HCT116 (cell line): ENCODE measurements around the gene CEP112.

Experiments used
- CTCF ChIP-seq, 3 experiments: fragments of 200-600 bp in 1 of 3; sonication (generic) in 1 of 3; IDR thresholded peaks in 2 of 3; conservative IDR thresholded peaks in 1 of 3; 2 replicates each; pipeline ENCODE4 v1.5.1; 2012 to 2017; ENCODE audit warnings: low read depth in 2 of 3, low read length in 2 of 3, antibody characterized with exemption in 1 of 3, borderline replicate concordance in 1 of 3, control low read depth in 1 of 3, mild to moderate bottlenecking in 1 of 3, mixed read lengths in 1 of 3, mixed run types in 1 of 3, moderate library complexity in 1 of 3; ENCODE audit not compliant: insufficient read depth in 1 of 3
- EZH2 ChIP-seq: fragments of 200-600 bp; sonication (generic); IDR thresholded peaks from 2 replicates; pipeline ENCODE4 v1.6.1; 2017; ENCODE audit warnings: antibody characterized with exemption, mixed run types
- JUND ChIP-seq: IDR thresholded peaks from 2 replicates; pipeline ENCODE4 v1.6.1; 2012
- POLR2A ChIP-seq: IDR thresholded peaks from 2 replicates; pipeline ENCODE4 v1.7.0; 2011; ENCODE audit warnings: borderline replicate concordance; ENCODE audit not compliant: insufficient read depth, insufficient read length; ENCODE audit errors: extremely low read depth
- RAD21 ChIP-seq: IDR thresholded peaks from 2 replicates; pipeline ENCODE4 v1.6.1; 2012; ENCODE audit warnings: low read depth, mild to moderate bottlenecking
- REST ChIP-seq: IDR thresholded peaks from 2 replicates; pipeline ENCODE4 v1.6.1; 2012; ENCODE audit warnings: low read depth
- SP1 ChIP-seq: IDR thresholded peaks from 2 replicates; pipeline ENCODE4 v1.6.1; 2012; ENCODE audit warnings: low read depth
- TCF7L2 ChIP-seq: IDR thresholded peaks from 2 replicates; pipeline ENCODE4 v1.7.0; 2011; ENCODE audit warnings: borderline replicate concordance, inconsistent platforms; ENCODE audit not compliant: insufficient read depth, insufficient read length; ENCODE audit errors: extremely low read depth
- ZFX ChIP-seq: fragments of 450-650 bp; IDR thresholded peaks from 2 replicates; pipeline ENCODE4 v1.6.1; 2017

GRCh38 chr17:65892912-65893377 is 299.0 kb downstream of the CEP112 start:
- no peak for TF ChIP-seq CTCF (IDR thresholded peaks at IDR 0.05 in 2 of 3, conservative IDR thresholded peaks at IDR 0.05 in 1 of 3; ENCODE audit: borderline replicate concordance in 1 of 3, insufficient read depth in 1 of 3, low read depth in 2 of 3, low read length in 2 of 3)
- TF ChIP-seq ZFX = no peak
- no peak for TF ChIP-seq POLR2A
- TF ChIP-seq RAD21 = no peak
- TF ChIP-seq EZH2 = no peak
- TF ChIP-seq JUND = no peak
- no peak for TF ChIP-seq REST
- no peak for TF ChIP-seq TCF7L2
- no peak for TF ChIP-seq SP1
